AG10803 (cell line): ENCODE data around the gene MAST2.

Source experiments
- DNase-seq: peaks from one replicate; pipeline ENCODE4 v3.0.0; 2010; ENCODE audit warnings: low read depth
- H3K4me3 ChIP-seq: 2 replicates; pipeline ENCODE4 v1.5.1; 2011; ENCODE audit warnings: mild to moderate bottlenecking, low read length, control low read depth
- CTCF ChIP-seq: conservative IDR thresholded peaks from 2 replicates; pipeline ENCODE4 v1.5.1; 2011; ENCODE audit warnings: mild to moderate bottlenecking, low read length, control low read depth, inconsistent platforms

MAST2 gene

GRCh38 chr1:45971922-45972531 lies 168.6 kb downstream of the MAST2 start:
- no peak overlapping the region for H3K4me3 ChIP-seq
- peak; percentile 13 for DNase-seq
- TF ChIP-seq CTCF, result no peak

GRCh38 chr1:45972621-45973020 lies 169.2 kb downstream of the MAST2 start:
- no peak overlapping the region for H3K4me3 ChIP-seq
- DNase-seq, result no peak
- no peak for TF ChIP-seq CTCF

GRCh38 chr1:45973121-45973520 lies 169.7 kb downstream of the MAST2 start:
- no peak overlapping the region for H3K4me3 ChIP-seq
- no peak for TF ChIP-seq CTCF
- no peak for DNase-seq

- no peak overlapping the region for H3K4me3 ChIP-seq
- TF ChIP-seq CTCF, result no peak
- no peak for DNase-seq
Observed at GRCh38 chr1:45974541-45975269, 171.3 kb downstream of the MAST2 start.

- no peak for DNase-seq
- TF ChIP-seq CTCF, result no peak
- no peak overlapping the region for H3K4me3 ChIP-seq
Observed at GRCh38 chr1:45976623-45977022, 173.2 kb downstream of the MAST2 start.

- H3K4me3 ChIP-seq, result no peak overlapping the region
- TF ChIP-seq CTCF, result no peak
- no peak for DNase-seq
Observed at GRCh38 chr1:45979074-45979777, 175.8 kb downstream of the MAST2 start.
